ENCODE data around the gene FAM13C. TPM values are rescaled to one million over a fixed set of nuclear protein-coding genes. Genes with fewer than 3 reads are reported as not detected.

The FAM13C gene
- total and polyA plus RNA-seq, 2 of the 13 experiments (the other 11 are each of a cell fraction or from before 2014, with no cell fraction given), result 0.07 to 0.26 TPM

- TF ChIP-seq, protein P1, sequence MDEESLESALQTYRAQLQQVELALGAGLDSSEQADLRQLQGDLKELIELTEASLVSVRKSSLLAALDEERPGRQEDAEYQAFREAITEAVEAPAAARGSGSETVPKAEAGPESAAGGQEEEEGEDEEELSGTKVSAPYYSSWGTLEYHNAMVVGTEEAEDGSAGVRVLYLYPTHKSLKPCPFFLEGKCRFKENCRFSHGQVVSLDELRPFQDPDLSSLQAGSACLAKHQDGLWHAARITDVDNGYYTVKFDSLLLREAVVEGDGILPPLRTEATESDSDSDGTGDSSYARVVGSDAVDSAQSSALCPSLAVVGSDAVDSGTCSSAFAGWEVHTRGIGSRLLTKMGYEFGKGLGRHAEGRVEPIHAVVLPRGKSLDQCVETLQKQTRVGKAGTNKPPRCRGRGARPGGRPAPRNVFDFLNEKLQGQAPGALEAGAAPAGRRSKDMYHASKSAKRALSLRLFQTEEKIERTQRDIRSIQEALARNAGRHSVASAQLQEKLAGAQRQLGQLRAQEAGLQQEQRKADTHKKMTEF (CRISPR knock-in tag; IDR thresholded peaks at IDR 0.05), result no peak
- TF ChIP-seq ZNF20 (CRISPR knock-in tag; IDR thresholded peaks at IDR 0.05) (no peak), NR2F2 (IDR thresholded peaks at IDR 0.05; ENCODE audit: borderline replicate concordance, low read depth) (no peak)
Measured at GRCh38 chr10:59363446-59363958, 1.2 kb upstream of the FAM13C start (continued).

DNA sequence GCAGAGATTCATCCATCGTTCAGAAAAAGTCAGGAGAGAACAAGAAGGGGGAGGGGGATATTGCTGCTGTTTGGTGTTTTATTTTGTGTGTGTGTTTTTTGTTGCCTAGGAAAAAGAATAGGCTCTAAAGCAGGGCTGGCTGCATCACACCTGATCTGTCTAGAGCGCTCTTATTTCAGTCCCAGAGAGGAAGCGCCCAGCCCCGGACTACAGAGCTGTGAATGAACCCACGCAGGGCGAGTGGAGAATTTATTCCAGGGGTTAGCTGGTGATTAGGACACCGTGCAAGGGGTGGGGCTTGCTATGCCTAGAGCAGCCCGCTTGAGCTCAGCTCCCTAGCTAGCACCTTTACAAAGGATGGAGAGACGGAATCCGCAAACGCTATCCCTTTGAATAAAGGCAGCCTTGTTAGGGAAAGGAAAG lies 621 bp upstream of the FAM13C start:
- H3K27ac ChIP-seq (ENCODE audit: extremely low read length, insufficient read depth, low read length), result no peak overlapping the region
- BruUV-seq (replicated peaks), result no TSS peak
- ATAC-seq (peak; percentile 81), FAIRE-seq (no peak), DNase-seq (ENCODE audit: low spot score) (no peak)
- TF ChIP-seq ZNF136 (CRISPR knock-in tag; IDR thresholded peaks at IDR 0.05; ENCODE audit: low read depth), result no peak
- TF ChIP-seq SMARCC2 (IDR thresholded peaks at IDR 0.05), result no peak
- no peak for TF ChIP-seq ZNF737 (CRISPR knock-in tag; IDR thresholded peaks at IDR 0.05; ENCODE audit: borderline replicate concordance)
- no peak for TF ChIP-seq ZNF619 (CRISPR knock-in tag; IDR thresholded peaks at IDR 0.05)
- no peak for TF ChIP-seq MAF1 (CRISPR knock-in tag; IDR thresholded peaks at IDR 0.05; ENCODE audit: borderline replicate concordance)
- no peak for TF ChIP-seq KDM3A (CRISPR knock-in tag; IDR thresholded peaks at IDR 0.05; ENCODE audit: low read depth)
- no peak for TF ChIP-seq ZSCAN21 (CRISPR knock-in tag; IDR thresholded peaks at IDR 0.05; ENCODE audit: borderline replicate concordance)
- no peak for TF ChIP-seq IRF2 (CRISPR knock-in tag; IDR thresholded peaks at IDR 0.05)
- H4K20me1 ChIP-seq (ENCODE audit: insufficient read depth, low read length), result no peaks in the 10 kb centered on the region
- ChIA-PET POLR2A (no interaction called here), CTCF (ENCODE audit: low intra/inter-chr PET ratio, low total read pairs) (no interaction called here)
- no peaks in the 10 kb centered on the region for H3K9me3 ChIP-seq (ENCODE audit: low read length)
- no peaks in the 10 kb centered on the region for H3K79me2 ChIP-seq (ENCODE audit: insufficient read depth, low read length)
- H3K4me2 ChIP-seq (ENCODE audit: low read depth, low read length), result peak overlapping the region; percentile 79
- no peak overlapping the region for H3K9ac ChIP-seq (ENCODE audit: insufficient read depth, low read depth, low read length)
- peak overlapping the region in 2 of 3 experiments; percentile 58 to 72; a peak in 2 of 6 replicates for H3K4me3 ChIP-seq (replicated peaks in 1 of 3; ENCODE audit: insufficient read depth in 1 of 3, low read depth in 2 of 3, low read length in 3 of 3)
- H3K36me3 ChIP-seq (replicated peaks in 1 of 2; ENCODE audit: control insufficient read depth in 1 of 2, insufficient read depth in 2 of 2, low read length in 2 of 2), result no peaks in the 10 kb centered on the region
- intact Hi-C loops (cut with micrococcal nuclease; ENCODE audit: unreplicated experiment), result no loop called here
- in situ Hi-C loops (cut with HindIII; ENCODE audit: extremely low pct_ligation_motif_present, low pct_unique_long_range_greater_than_20kb), result no loop called here
- 13% methylated on average over 7 of the region's 11 CpGs for WGBS (ENCODE audit: low lambda C conversion rate)
- peaks cover 22% of the 10 kb centered on the region for H3K4me1 ChIP-seq (ENCODE audit: insufficient read depth, low read length)
- H2AFZ ChIP-seq (ENCODE audit: low read length), result no peak overlapping the region
- H3K27me3 ChIP-seq (ENCODE audit: control insufficient read depth in 1 of 2, insufficient read depth in 2 of 2, low read length in 2 of 2), result peaks cover 2 to 27% of the 10 kb centered on the region in 2 experiments; a peak in 3 of 5 replicates

Measured in HepG2 (cell line).